Keratinocyte (primary cell): ENCODE data around the gene APLF. TPM values are rescaled to one million over a fixed set of nuclear protein-coding genes. Genes with fewer than 3 reads are reported as not detected.

Source experiments
- DNase-seq: peaks from one replicate; pipeline ENCODE4 v3.0.0-alpha.2; 2011; ENCODE audit warnings: low read depth, missing footprints, low spot score
- FAIRE-seq: peaks from 2 replicates; lab custom pipeline; 2011; peaks lifted over from hg19 to GRCh38; lab: Jason Lieb, UNC
- H2AFZ ChIP-seq: 2 replicates; pipeline ENCODE4 v1.6.0; 2012; ENCODE audit warnings: low read length, control low read depth, inconsistent platforms; ENCODE audit not compliant: control insufficient read depth
- H3K27ac ChIP-seq: 2 replicates; pipeline ENCODE4 v1.5.1; 2011; ENCODE audit warnings: low read length; ENCODE audit not compliant: control insufficient read depth, insufficient read depth
- H3K27me3 ChIP-seq: 3 replicates; pipeline ENCODE4 v1.6.0; 2011; ENCODE audit warnings: low read length; ENCODE audit not compliant: control insufficient read depth, insufficient read depth; ENCODE audit errors: extremely low read depth
- H3K36me3 ChIP-seq, 2 experiments: 2 replicates in 1 of 2; 3 replicates in 1 of 2; pipeline ENCODE4 v1.5.1; 2011; ENCODE audit warnings: low read length in 2 of 2, mild to moderate bottlenecking in 1 of 2; ENCODE audit not compliant: control insufficient read depth in 2 of 2, insufficient read depth in 2 of 2; ENCODE audit errors: extremely low read depth in 1 of 2
- H3K4me1 ChIP-seq: 3 replicates; pipeline ENCODE4 v1.5.1; 2011; ENCODE audit warnings: low read length; ENCODE audit not compliant: control insufficient read depth, insufficient read depth; ENCODE audit errors: extremely low read depth
- H3K4me2 ChIP-seq: 3 replicates; pipeline ENCODE4 v1.6.0; 2011; ENCODE audit warnings: low read depth, low read length; ENCODE audit not compliant: control insufficient read depth, insufficient read depth; ENCODE audit errors: extremely low read depth
- H3K4me3 ChIP-seq, 3 experiments: fragments of 200-600 bp in 1 of 3; sonication (generic) in 1 of 3; 2 replicates in 2 of 3; 3 replicates in 1 of 3; pipeline ENCODE4 v1.5.1; 2011 to 2016; ENCODE audit warnings: low read length in 3 of 3, mild to moderate bottlenecking in 3 of 3, control low read depth in 2 of 3, inconsistent platforms in 1 of 3, low read depth in 1 of 3, mixed read lengths in 1 of 3, mixed run types in 1 of 3, moderate library complexity in 1 of 3; ENCODE audit not compliant: control insufficient read depth in 2 of 3, insufficient read depth in 2 of 3; ENCODE audit errors: extremely low read depth in 1 of 3
- H3K79me2 ChIP-seq: 2 replicates; pipeline ENCODE4 v1.6.0; 2012; ENCODE audit warnings: low read length; ENCODE audit not compliant: control insufficient read depth, insufficient read depth
- H3K9ac ChIP-seq: 3 replicates; pipeline ENCODE4 v1.6.0; 2011; ENCODE audit warnings: low read length; ENCODE audit not compliant: control insufficient read depth, insufficient read depth; ENCODE audit errors: extremely low read depth
- H3K9me1 ChIP-seq: 3 replicates; pipeline ENCODE4 v1.6.0; 2011; ENCODE audit warnings: low read length; ENCODE audit not compliant: control insufficient read depth, insufficient read depth; ENCODE audit errors: extremely low read depth
- H3K9me3 ChIP-seq: 2 replicates; pipeline ENCODE4 v1.5.1; 2012; ENCODE audit warnings: low read depth, low read length; ENCODE audit not compliant: control insufficient read depth
- H4K20me1 ChIP-seq: 3 replicates; pipeline ENCODE4 v1.6.0; 2011; ENCODE audit warnings: low read length; ENCODE audit not compliant: control insufficient read depth, insufficient read depth; ENCODE audit errors: extremely low read depth
- EZH2 ChIP-seq: IDR thresholded peaks from one replicate; pipeline ENCODE4 v1.6.1; 2012; ENCODE audit warnings: inconsistent platforms, mild to moderate bottlenecking, low read length, moderate library complexity
- dilution Hi-C: fragments of 300-500 bp; cut with MboI; formaldehyde crosslinking; loops from one replicate; pipeline ENCODE4 v1.7.0; 2020; ENCODE audit warnings: low sequenced_read_pairs; ENCODE audit not compliant: extremely low pct_ligation_motif_present
- polyA plus RNA-seq, 5 experiments: library from polyadenylated mRNA; depleted of rRNA in 3 of 5; stranded (reverse) in 3 of 5; stranded (forward) in 1 of 5; unstranded in 1 of 5; fragments of >200 nt; gene quantifications; 1 replicate in 1 of 5; 2 replicates in 3 of 5; 3 replicates in 1 of 5; pipeline versions ENCODE4 v1.2.1 to v1.2.3, GENCODE V29; 2011 to 2012; ENCODE audit warnings: missing spikeins in 2 of 5, low read depth in 1 of 5, low replicate concordance in 1 of 5
- TF ChIP-seq, protein P1 (sequence below), 3 experiments: IDR thresholded peaks in 1 of 3; conservative IDR thresholded peaks in 1 of 3; optimal IDR thresholded peaks in 1 of 3; 2 replicates in 2 of 3; 3 replicates in 1 of 3; pipeline versions ENCODE3 to v1.5.1; 2011; ENCODE audit warnings: low read length in 3 of 3, mild to moderate bottlenecking in 3 of 3, moderate library complexity in 2 of 3, control low read depth in 1 of 3, inconsistent platforms in 1 of 3; ENCODE audit not compliant: insufficient read depth in 2 of 3; ENCODE audit errors: extremely low read depth in 1 of 3

The APLF gene
- polyA plus RNA-seq, 1 donor (not counting 4 experiments of a cell fraction or from before 2014, with no cell fraction given) = 3.0 TPM

GRCh38 chr2:68475110-68475509 lies 7.7 kb downstream of the APLF start:
- Histone ChIP-seq H3K27me3 (no peaks in the 10 kb centered on the region), H4K20me1 (no peaks in the 10 kb centered on the region), H2AFZ (no peak overlapping the region), H3K36me3 (no peaks in the 10 kb centered on the region), H3K4me3 (no peak overlapping the region), H3K9me3 (no peaks in the 10 kb centered on the region), H3K4me1 (no peaks in the 10 kb centered on the region), H3K9ac (no peak overlapping the region), H3K9me1 (no peaks in the 10 kb centered on the region), H3K4me2 (no peak overlapping the region), H3K79me2 (peaks cover 3% of the 10 kb centered on the region), H3K27ac (no peak overlapping the region)
- no peak for FAIRE-seq
- no peak for DNase-seq
- TF ChIP-seq EZH2 = no peak
- TF ChIP-seq, protein P1, sequence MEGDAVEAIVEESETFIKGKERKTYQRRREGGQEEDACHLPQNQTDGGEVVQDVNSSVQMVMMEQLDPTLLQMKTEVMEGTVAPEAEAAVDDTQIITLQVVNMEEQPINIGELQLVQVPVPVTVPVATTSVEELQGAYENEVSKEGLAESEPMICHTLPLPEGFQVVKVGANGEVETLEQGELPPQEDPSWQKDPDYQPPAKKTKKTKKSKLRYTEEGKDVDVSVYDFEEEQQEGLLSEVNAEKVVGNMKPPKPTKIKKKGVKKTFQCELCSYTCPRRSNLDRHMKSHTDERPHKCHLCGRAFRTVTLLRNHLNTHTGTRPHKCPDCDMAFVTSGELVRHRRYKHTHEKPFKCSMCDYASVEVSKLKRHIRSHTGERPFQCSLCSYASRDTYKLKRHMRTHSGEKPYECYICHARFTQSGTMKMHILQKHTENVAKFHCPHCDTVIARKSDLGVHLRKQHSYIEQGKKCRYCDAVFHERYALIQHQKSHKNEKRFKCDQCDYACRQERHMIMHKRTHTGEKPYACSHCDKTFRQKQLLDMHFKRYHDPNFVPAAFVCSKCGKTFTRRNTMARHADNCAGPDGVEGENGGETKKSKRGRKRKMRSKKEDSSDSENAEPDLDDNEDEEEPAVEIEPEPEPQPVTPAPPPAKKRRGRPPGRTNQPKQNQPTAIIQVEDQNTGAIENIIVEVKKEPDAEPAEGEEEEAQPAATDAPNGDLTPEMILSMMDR (optimal IDR thresholded peaks at IDR 0.05 in 1 of 3, IDR thresholded peaks at IDR 0.05 in 1 of 3, conservative IDR thresholded peaks at IDR 0.05 in 1 of 3; ENCODE audit: extremely low read depth in 1 of 3, insufficient read depth in 2 of 3, low read length in 3 of 3) = no peak
- dilution Hi-C loops = no loop called here

DNA sequence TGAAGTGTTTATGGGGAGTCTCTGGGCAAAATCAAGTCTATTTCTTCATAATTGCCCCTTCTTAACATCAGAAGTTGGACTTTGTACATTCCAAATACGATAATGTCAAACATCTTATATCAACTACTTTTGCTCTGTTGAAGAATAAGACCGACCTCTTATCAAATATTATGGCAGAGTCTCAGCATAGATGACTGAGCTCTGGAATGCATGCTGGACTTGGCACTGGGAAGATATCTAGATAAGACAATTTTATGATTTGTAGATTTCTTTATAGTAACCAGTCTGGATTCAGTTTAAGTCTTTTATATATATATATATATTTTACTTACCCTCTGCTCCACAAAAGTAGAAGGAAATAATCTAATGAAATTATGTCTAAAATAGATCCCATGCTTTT lies 8.2 kb downstream of the APLF start:
- no peak overlapping the region for H3K27ac ChIP-seq
- H3K4me3 ChIP-seq = no peak overlapping the region
- DNase-seq (no peak), FAIRE-seq (no peak)
- no peak overlapping the region for H3K4me2 ChIP-seq
- no peaks in the 10 kb centered on the region for H3K27me3 ChIP-seq
- no peak overlapping the region for H3K9ac ChIP-seq
- no peaks in the 10 kb centered on the region for H3K4me1 ChIP-seq
- H3K9me1 ChIP-seq = no peaks in the 10 kb centered on the region
- H3K9me3 ChIP-seq = no peaks in the 10 kb centered on the region
- H3K79me2 ChIP-seq = peaks cover 3% of the 10 kb centered on the region
- H2AFZ ChIP-seq = no peak overlapping the region
- TF ChIP-seq EZH2 = no peak
- TF ChIP-seq, protein P1 (optimal IDR thresholded peaks at IDR 0.05 in 1 of 3, IDR thresholded peaks at IDR 0.05 in 1 of 3, conservative IDR thresholded peaks at IDR 0.05 in 1 of 3; ENCODE audit: extremely low read depth in 1 of 3, insufficient read depth in 2 of 3, low read length in 3 of 3) = no peak
- no peaks in the 10 kb centered on the region for H4K20me1 ChIP-seq
- H3K36me3 ChIP-seq = no peaks in the 10 kb centered on the region
- dilution Hi-C loops = no loop called here
